ENCODE results near the gene CLDN16.

- no peak for TF ChIP-seq CTCF (conservative IDR thresholded peaks at IDR 0.05 in 1 of 2, IDR thresholded peaks at IDR 0.05 in 1 of 2; ENCODE audit: extremely low read depth in 1 of 2, insufficient read depth in 1 of 2, low read depth in 1 of 2, low read length in 2 of 2)
- TF ChIP-seq EZH2 (IDR thresholded peaks at IDR 0.05; ENCODE audit: borderline replicate concordance, low read length): no peak
Observed at GRCh38 chr3:190444006-190444405, 56.0 kb downstream of the CLDN16 start.

Data from mammary epithelial cell (primary cell).